Spleen (tissue), 11 donors: ENCODE data around the gene LRSAM1. TPM values are rescaled to one million over a fixed set of nuclear protein-coding genes. Genes with fewer than 3 reads are reported as not detected.
"Not testable (repeated sequence)": the region's sequence is repeated elsewhere in the genome, so short reads cannot be mapped to it uniquely, and the experiment has no call there.

Experiments used
- DNase-seq: peaks from one replicate; pipeline ENCODE4 v3.0.0-alpha.2; 2020
- H3K27ac ChIP-seq, 8 donors: fragments of 200-600 bp; sonication (generic) in 7 of 8; 1 replicate in 4 of 8; 2 replicates in 4 of 8; pipeline versions ENCODE4 v1.5.0 to v1.8.0; 2016 to 2021; ENCODE audit warnings: inconsistent platforms in 4 of 8, mild to moderate bottlenecking in 4 of 8, moderate library complexity in 1 of 8
- H3K27me3 ChIP-seq, 7 donors: fragments of 200-600 bp; sonication (generic) in 6 of 7; replicated peaks in 1 of 7; 1 replicate in 4 of 7; 2 replicates in 3 of 7; pipeline versions ENCODE4 v1.5.0 to v1.8.0; 2016 to 2021; ENCODE audit warnings: inconsistent platforms in 3 of 7, mild to moderate bottlenecking in 1 of 7
- H3K36me3 ChIP-seq, 6 donors: fragments of 200-600 bp; sonication (generic) in 5 of 6; 1 replicate in 4 of 6; 2 replicates in 2 of 6; pipeline versions ENCODE4 v1.5.0 to v1.8.0; 2016 to 2021; ENCODE audit warnings: inconsistent platforms in 2 of 6
- H3K4me1 ChIP-seq, 6 donors: fragments of 200-600 bp; sonication (generic) in 5 of 6; 1 replicate in 3 of 6; 2 replicates in 3 of 6; pipeline versions ENCODE4 v1.5.0 to v1.8.0; 2016 to 2021; ENCODE audit warnings: inconsistent platforms in 3 of 6
- H3K4me3 ChIP-seq, 8 donors: fragments of 200-600 bp; sonication (generic) in 7 of 8; 1 replicate in 4 of 8; 2 replicates in 4 of 8; pipeline versions ENCODE4 v1.5.0 to v1.8.0; 2016 to 2021; ENCODE audit warnings: inconsistent platforms in 4 of 8, mild to moderate bottlenecking in 4 of 8, moderate library complexity in 2 of 8
- H3K9me3 ChIP-seq, 8 donors: fragments of 200-600 bp; sonication (generic) in 7 of 8; 1 replicate in 4 of 8; 2 replicates in 4 of 8; pipeline versions ENCODE4 v1.5.0 to v1.8.0; 2016 to 2021; ENCODE audit warnings: inconsistent platforms in 4 of 8
- CTCF ChIP-seq, 11 experiments: fragments of 200-600 bp in 7 of 11; fragments of 450-650 bp in 4 of 11; sonication (generic) in 4 of 11; IDR thresholded peaks in 8 of 11; conservative IDR thresholded peaks in 3 of 11; 1 replicate in 7 of 11; 2 replicates in 4 of 11; pipeline versions ENCODE4 v1.4.0 to v1.8.0; 2016 to 2021; ENCODE audit warnings: antibody characterized with exemption in 11 of 11, inconsistent platforms in 4 of 11, mild to moderate bottlenecking in 1 of 11
- POLR2A ChIP-seq, 3 donors: fragments of 450-650 bp; IDR thresholded peaks; one replicate each; pipeline ENCODE4 v1.5.1; 2017; ENCODE audit warnings: antibody characterized with exemption in 3 of 3, mild to moderate bottlenecking in 1 of 3
- POLR2AphosphoS5 ChIP-seq, 3 donors: sonication (generic); formaldehyde crosslinking; IDR thresholded peaks; one replicate each; pipeline ENCODE4 v1.5.1; 2017; ENCODE audit warnings: antibody characterized with exemption in 3 of 3
- WGBS, 5 donors: extraction: QIAGEN DNeasy Blood & Tissue Kit in 3 of 5; methylation state at CpG; one replicate each; pipeline versions ENCODE4 v1.1.5 to v1.1.7; 2013 to 2018; 5-methylcytosine and 5-hydroxymethylcytosine counted together
- intact Hi-C: fragments of 100-400 bp; cut with DNase I; formaldehyde crosslinking; loops from one replicate; pipeline ENCODE4 v1.15.0; 2023; ENCODE audit warnings: low total_unique reads
- polyA plus RNA-seq, 3 donors: library from polyadenylated mRNA; stranded (reverse); fragments of 200-250 nt; gene quantifications; one replicate each; pipeline ENCODE4 v1.2.1, GENCODE V29; 2013
- total RNA-seq, 7 donors: library from RNA; depleted of rRNA in 3 of 7; stranded (reverse); fragments of >200 nt in 3 of 7; fragmentation: NEBNext Ultra II Directional in 4 of 7; extraction: Animal tissue kit (Norgen Biotek cat#: 25700) in 4 of 7; gene quantifications; one replicate each; pipeline versions ENCODE4 v1.1.0 to v1.2.1, GENCODE V29; 2016 to 2021
- donor health status: healthy with polysubstance abuse.
- donor health status: DM: no; HTN: no; CAD: no; lungs with moderate emphysema.
- donor health status: DM: no; HTN: no; CAD: no.
- donor health status: Bipolar disorder and iron deficiency.
- donor health status: healthy.
- donor health status: DM: no; HTN: no; CAD: no.
- donor health status: DM: yes; HTN: yes; CAD: no.

The LRSAM1 gene
- total and polyA plus RNA-seq, 10 donors = 13.5 to 32.1 (median 25.1) TPM

- Histone ChIP-seq H3K36me3 (peaks cover 0 to 94% (median 78%) of the 10 kb centered on the region in 6 donors), H3K9me3 (no peaks in the 10 kb centered on the region), H3K27me3 (no peaks in the 10 kb centered on the region), H3K4me1 (no peaks in the 10 kb centered on the region), H3K4me3 (no peak overlapping the region), H3K27ac (no peak overlapping the region)
- TF ChIP-seq CTCF (IDR thresholded peaks at IDR 0.05 in 8 of 11, conservative IDR thresholded peaks at IDR 0.05 in 3 of 11) = no peak
- TF ChIP-seq POLR2A (IDR thresholded peaks at IDR 0.05) = no peak
- TF ChIP-seq POLR2AphosphoS5 (IDR thresholded peaks at IDR 0.05) = no peak
- no peak for DNase-seq
- intact Hi-C loops = no loop called here
- 76 to 95% (median 89%) methylated on average over 4 to 7 of the region's 7 CpGs for WGBS, 5 donors
These were observed 12.6 kb downstream of the LRSAM1 start for GRCh38 chr9:127463911-127464310.

DNA sequence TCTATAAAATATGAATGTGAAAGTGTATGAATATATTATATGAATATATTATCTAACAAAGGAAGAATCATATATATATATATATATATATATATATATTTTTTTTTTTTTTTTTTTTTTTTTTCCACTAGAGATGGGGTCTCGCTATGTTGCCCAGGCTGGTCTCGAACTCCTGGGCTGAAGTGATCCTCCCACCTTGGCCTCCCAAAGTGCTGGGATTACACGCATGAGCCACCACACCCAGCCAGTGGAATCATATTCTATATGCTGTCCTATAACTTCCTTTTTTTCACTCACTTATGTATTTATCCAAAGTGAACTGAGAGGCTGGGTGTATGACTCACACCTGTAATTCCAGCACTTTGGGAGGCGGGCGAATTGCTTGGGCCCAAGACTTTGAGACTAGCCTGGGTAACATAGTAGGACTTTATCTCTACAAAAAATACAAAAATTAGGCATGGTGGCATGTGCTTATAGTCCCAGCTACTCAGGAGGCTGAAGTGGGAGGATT is 15.2 kb downstream of the LRSAM1 start:
- H3K27me3 ChIP-seq, H3K4me3 ChIP-seq, intact Hi-C loops, H3K27ac ChIP-seq, H3K9me3 ChIP-seq, DNase-seq, H3K4me1 ChIP-seq: not testable (repeated sequence)
- WGBS, 5 donors = 94 to 99% (median 96%) methylated on average over 5 of the region's 5 CpGs
- H3K36me3 ChIP-seq = peaks cover 0 to 93% (median 62%) of the 10 kb centered on the region in 6 donors

DNA sequence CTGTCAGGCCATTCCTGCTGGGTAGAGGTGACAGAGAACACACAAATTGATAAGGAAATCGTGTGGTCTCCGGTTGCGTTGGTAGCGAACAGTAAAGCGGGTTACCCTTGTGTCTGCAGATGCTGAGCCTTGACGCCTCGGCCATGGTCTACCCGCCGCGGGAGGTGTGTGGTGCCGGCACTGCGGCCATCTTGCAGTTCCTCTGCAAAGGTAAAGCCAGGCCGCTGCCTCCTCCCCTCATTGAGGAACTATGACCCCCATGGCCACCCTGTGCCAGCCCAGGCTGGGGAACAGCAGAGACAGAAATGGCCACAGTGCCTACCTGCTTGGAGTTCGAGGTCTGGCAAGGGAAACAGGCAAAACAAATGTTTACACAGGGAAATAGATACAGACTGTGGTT is 16.3 kb downstream of the LRSAM1 start:
- WGBS, 5 donors = 95 to 98% (median 97%) methylated on average over 14 of the region's 14 CpGs
- Histone ChIP-seq H3K36me3 (peaks cover 0 to 89% (median 52%) of the 10 kb centered on the region in 6 donors), H3K27me3 (no peaks in the 10 kb centered on the region), H3K9me3 (no peaks in the 10 kb centered on the region), H3K4me1 (no peaks in the 10 kb centered on the region), H3K27ac (no peak overlapping the region), H3K4me3 (no peak overlapping the region)
- intact Hi-C loops = no loop called here
- no peak for DNase-seq
- no peak for TF ChIP-seq POLR2AphosphoS5 (IDR thresholded peaks at IDR 0.05)
- TF ChIP-seq CTCF (IDR thresholded peaks at IDR 0.05 in 8 of 11, conservative IDR thresholded peaks at IDR 0.05 in 3 of 11) = no peak
- no peak for TF ChIP-seq POLR2A (IDR thresholded peaks at IDR 0.05)

- Histone ChIP-seq H3K27ac (no peak overlapping the region), H3K4me1 (no peaks in the 10 kb centered on the region), H3K27me3 (no peaks in the 10 kb centered on the region), H3K4me3 (no peak overlapping the region), H3K9me3 (no peaks in the 10 kb centered on the region), H3K36me3 (peaks cover 0 to 89% (median 43%) of the 10 kb centered on the region in 6 donors)
- no peak for DNase-seq
- TF ChIP-seq POLR2AphosphoS5 (IDR thresholded peaks at IDR 0.05) (no peak), CTCF (IDR thresholded peaks at IDR 0.05 in 8 of 11, conservative IDR thresholded peaks at IDR 0.05 in 3 of 11) (no peak), POLR2A (IDR thresholded peaks at IDR 0.05) (no peak)
- intact Hi-C loops = no loop called here
- WGBS, 5 donors = 95 to 98% (median 97%) methylated on average over 3 of the region's 3 CpGs
These were observed 19.4 kb downstream of the LRSAM1 start for GRCh38 chr9:127470662-127471061.

- no peak for DNase-seq
- no peak overlapping the region for H3K27ac ChIP-seq
- no peaks in the 10 kb centered on the region for H3K9me3 ChIP-seq
- H3K36me3 ChIP-seq = peaks cover 0 to 96% (median 40%) of the 10 kb centered on the region in 6 donors
- intact Hi-C loops = no loop called here
- 92 to 97% (median 93%) methylated on average over 10 of the region's 10 CpGs for WGBS, 5 donors
- H3K4me1 ChIP-seq = no peaks in the 10 kb centered on the region
- H3K4me3 ChIP-seq = no peak overlapping the region
- no peak for TF ChIP-seq POLR2AphosphoS5 (IDR thresholded peaks at IDR 0.05)
- TF ChIP-seq POLR2A (IDR thresholded peaks at IDR 0.05) = no peak
- no peak for TF ChIP-seq CTCF (IDR thresholded peaks at IDR 0.05 in 8 of 11, conservative IDR thresholded peaks at IDR 0.05 in 3 of 11)
- H3K27me3 ChIP-seq = no peaks in the 10 kb centered on the region
These were observed 22.2 kb downstream of the LRSAM1 start for GRCh38 chr9:127473501-127473900.
